Right lobe of liver (tissue), 6 donors: ENCODE results near the gene AHCYL2. TPM values are rescaled to one million over a fixed set of nuclear protein-coding genes. Genes with fewer than 3 reads are reported as not detected.

Experiments
- ATAC-seq, 4 donors: fragments of 200-7000 bp; cut with Tn5 transposase; one replicate each; pipeline ENCODE4 v1.9.1; 2020; ENCODE audit warnings: mild to moderate bottlenecking in 4 of 4, moderate library complexity in 4 of 4
- DNase-seq, 3 donors: peaks; one replicate each; pipeline ENCODE4 v3.0.0-alpha.2; 2020
- H3K27ac ChIP-seq, 3 donors: fragments of 200-600 bp; one replicate each; pipeline ENCODE4 v1.8.0; 2022
- H3K27me3 ChIP-seq, 2 donors: fragments of 200-600 bp; one replicate each; pipeline ENCODE4 v1.8.0; 2022
- H3K36me3 ChIP-seq, 4 donors: fragments of 200-600 bp; sonication (generic) in 1 of 4; one replicate each; pipeline versions ENCODE4 v1.5.1 to v1.8.0; 2017 to 2022; ENCODE audit warnings: control low read depth in 1 of 4
- H3K4me1 ChIP-seq, 4 donors: fragments of 200-600 bp; sonication (generic) in 1 of 4; one replicate each; pipeline versions ENCODE4 v1.5.1 to v1.8.0; 2017 to 2022; ENCODE audit warnings: control low read depth in 1 of 4
- H3K4me3 ChIP-seq, 3 donors: fragments of 200-600 bp; one replicate each; pipeline ENCODE4 v1.8.0; 2022
- H3K9me3 ChIP-seq, 4 donors: fragments of 200-600 bp; sonication (generic) in 1 of 4; one replicate each; pipeline versions ENCODE4 v1.5.1 to v1.8.0; 2017 to 2022; ENCODE audit warnings: control low read depth in 1 of 4
- POLR2A ChIP-seq: fragments of 450-650 bp; IDR thresholded peaks from one replicate; pipeline ENCODE4 v1.6.1; 2017; ENCODE audit warnings: antibody characterized with exemption, mild to moderate bottlenecking
- WGBS: methylation state at CpG from one replicate; pipeline ENCODE4 v1.1.6; 2018; ENCODE audit warnings: low coverage, low lambda C conversion rate; ENCODE audit not compliant: insufficient coverage; ENCODE audit errors: missing lambda C conversion rate; 5-methylcytosine and 5-hydroxymethylcytosine counted together
- intact Hi-C, 2 donors: fragments of 100-400 bp; cut with DNase I; formaldehyde crosslinking; loops; one replicate each; pipeline versions ENCODE4 v1.11.2 to v1.14.1; 2022
- total RNA-seq, 6 experiments: library from RNA; depleted of rRNA in 2 of 6; stranded (reverse); fragments of >200 nt in 2 of 6; fragmentation: NEBNext Ultra II Directional in 3 of 6; extraction: Animal tissue kit (Norgen Biotek cat#: 25700) in 3 of 6; gene quantifications; one replicate each; pipeline versions ENCODE4 v1.1.0 to v1.2.4, GENCODE V29; 2016 to 2023
- TF ChIP-seq, protein P1 (sequence below), 4 donors: fragments of 200-600 bp in 3 of 4; fragments of 450-650 bp in 1 of 4; IDR thresholded peaks; one replicate each; pipeline versions ENCODE4 v1.5.1 to v1.8.0; 2016 to 2022; ENCODE audit warnings: antibody characterized with exemption in 4 of 4, mild to moderate bottlenecking in 2 of 4
- donor health status: DM: no; HTN: yes; CAD: no.
- donor health status: DM: no; HTN: no; CAD: no.
- donor health status: DM: no; HTN: no; CAD: no.
- donor health status: DM: no; HTN: yes; CAD: no.
- donor health status: DM: no; HTN: yes; CAD: no.

AHCYL2 gene
- total RNA-seq, 6 experiments from 2014 or later = 6.1 to 9.3 (median 8.0) TPM

DNA sequence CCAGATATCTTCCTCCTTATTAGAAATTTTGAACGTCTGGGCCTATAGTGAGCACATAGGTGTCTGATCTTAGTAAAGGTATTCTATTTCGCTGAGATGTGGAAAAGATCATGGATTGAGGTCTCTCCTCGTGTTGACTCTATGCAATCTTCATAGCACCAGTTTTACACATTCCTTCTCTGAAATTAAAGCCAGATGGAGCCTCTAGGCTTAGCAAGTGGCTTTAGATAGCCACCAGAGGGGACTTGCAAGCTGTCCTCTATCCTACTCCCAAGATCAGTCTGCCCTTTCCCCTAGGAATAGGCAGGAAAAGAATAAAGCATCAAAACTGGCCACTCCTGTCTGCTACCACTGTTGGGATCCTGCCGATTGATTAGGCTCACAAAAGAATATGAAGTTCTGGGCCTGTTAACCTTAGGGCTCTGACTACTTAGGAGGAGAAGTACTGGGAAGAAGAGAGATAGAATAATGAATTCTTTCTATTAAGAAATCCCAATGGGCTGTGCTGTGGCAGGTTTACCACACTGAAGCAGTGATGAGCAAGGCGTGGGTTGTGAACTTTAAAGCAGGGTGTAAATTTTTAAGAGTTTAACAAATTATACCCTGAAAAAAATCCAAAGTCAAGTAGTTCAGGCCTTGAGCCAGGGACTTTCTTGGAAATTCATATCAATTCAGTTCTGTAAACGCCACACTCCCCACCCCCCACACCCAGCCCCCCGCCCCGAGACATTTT lies 207.2 kb downstream of the AHCYL2 start:
- 86% methylated on average over 8 of the region's 8 CpGs for WGBS
- no peak for DNase-seq
- intact Hi-C loops = no loop called here
- Histone ChIP-seq H3K4me1 (peaks cover 0 to 12% (median 0%) of the 10 kb centered on the region in 4 donors), H3K4me3 (no peak overlapping the region), H3K27me3 (no peaks in the 10 kb centered on the region), H3K27ac (no peak overlapping the region), H3K9me3 (no peaks in the 10 kb centered on the region), H3K36me3 (no peaks in the 10 kb centered on the region)
- TF ChIP-seq POLR2A = no peak
- TF ChIP-seq, protein P1, sequence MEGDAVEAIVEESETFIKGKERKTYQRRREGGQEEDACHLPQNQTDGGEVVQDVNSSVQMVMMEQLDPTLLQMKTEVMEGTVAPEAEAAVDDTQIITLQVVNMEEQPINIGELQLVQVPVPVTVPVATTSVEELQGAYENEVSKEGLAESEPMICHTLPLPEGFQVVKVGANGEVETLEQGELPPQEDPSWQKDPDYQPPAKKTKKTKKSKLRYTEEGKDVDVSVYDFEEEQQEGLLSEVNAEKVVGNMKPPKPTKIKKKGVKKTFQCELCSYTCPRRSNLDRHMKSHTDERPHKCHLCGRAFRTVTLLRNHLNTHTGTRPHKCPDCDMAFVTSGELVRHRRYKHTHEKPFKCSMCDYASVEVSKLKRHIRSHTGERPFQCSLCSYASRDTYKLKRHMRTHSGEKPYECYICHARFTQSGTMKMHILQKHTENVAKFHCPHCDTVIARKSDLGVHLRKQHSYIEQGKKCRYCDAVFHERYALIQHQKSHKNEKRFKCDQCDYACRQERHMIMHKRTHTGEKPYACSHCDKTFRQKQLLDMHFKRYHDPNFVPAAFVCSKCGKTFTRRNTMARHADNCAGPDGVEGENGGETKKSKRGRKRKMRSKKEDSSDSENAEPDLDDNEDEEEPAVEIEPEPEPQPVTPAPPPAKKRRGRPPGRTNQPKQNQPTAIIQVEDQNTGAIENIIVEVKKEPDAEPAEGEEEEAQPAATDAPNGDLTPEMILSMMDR (IDR thresholded peaks at IDR 0.05) = no peak
- ATAC-seq = no peak

DNA sequence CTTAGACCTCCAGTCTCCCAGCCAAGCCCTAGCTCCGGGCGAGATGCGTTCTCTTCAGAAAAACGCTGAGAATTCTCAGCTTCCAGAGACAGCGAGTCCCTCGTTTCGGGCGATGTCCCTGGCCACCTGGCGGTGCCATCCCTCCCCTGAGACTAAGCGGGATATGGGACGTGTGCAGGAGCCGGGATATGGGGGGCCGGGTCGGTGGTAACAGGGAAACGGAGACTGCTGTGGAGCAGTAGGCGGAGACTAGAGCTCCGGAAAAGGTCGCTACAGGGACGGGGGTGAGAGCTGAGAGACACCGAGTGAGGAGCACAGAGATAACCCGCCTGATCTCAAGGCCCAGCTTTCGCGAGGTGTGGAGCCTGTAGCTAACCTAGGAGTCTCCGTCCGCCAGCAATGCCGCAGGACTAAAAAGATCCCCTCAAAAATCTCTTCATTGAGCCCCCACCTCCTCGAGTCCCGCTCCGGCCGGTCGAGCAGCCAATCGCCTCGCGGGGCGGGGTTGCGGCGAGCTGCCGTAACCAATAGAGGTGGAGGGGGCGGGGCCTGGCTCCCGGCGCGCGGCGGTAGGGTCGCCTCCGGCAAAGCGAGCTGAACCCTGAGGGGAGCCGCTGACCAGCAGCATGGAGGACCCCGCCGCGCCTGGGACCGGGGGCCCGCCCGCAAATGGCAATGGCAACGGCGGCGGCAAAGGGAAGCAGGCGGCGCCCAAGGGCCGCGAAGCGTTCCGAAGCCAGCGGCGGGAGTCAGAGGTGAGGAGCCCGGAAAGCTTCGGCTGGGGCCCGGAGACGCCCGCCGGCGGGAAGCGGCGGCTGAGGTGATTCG lies 209.2 kb downstream of the AHCYL2 start, which contains the start of gene STRIP2:
Gene STRIP2, plus strand, starts transcription at position 586 of the 828 bp plus-strand sequence. Its CDS starts 41 bp downstream, at position 627.
- H3K9me3 ChIP-seq = no peaks in the 10 kb centered on the region
- no peaks in the 10 kb centered on the region for H3K36me3 ChIP-seq
- peak within 1 kb of the TSS; percentile 69 to 82 (median 76) for H3K4me3 ChIP-seq
- peaks cover 0 to 12% (median 0%) of the 10 kb centered on the region in 4 donors for H3K4me1 ChIP-seq
- DNase-seq = peak; percentile 93 to 96 (median 95)
- H3K27me3 ChIP-seq = no peaks in the 10 kb centered on the region
- intact Hi-C loops = no loop called here
- peak; percentile 24 for TF ChIP-seq POLR2A
- TF ChIP-seq, protein P1 (IDR thresholded peaks at IDR 0.05) = no peak
- H3K27ac ChIP-seq = no peak within 1 kb of the TSS
- ATAC-seq = peak; percentile 98 to 99 (median 99)
- 1% methylated on average over 20 of the region's 75 CpGs for WGBS

DNA sequence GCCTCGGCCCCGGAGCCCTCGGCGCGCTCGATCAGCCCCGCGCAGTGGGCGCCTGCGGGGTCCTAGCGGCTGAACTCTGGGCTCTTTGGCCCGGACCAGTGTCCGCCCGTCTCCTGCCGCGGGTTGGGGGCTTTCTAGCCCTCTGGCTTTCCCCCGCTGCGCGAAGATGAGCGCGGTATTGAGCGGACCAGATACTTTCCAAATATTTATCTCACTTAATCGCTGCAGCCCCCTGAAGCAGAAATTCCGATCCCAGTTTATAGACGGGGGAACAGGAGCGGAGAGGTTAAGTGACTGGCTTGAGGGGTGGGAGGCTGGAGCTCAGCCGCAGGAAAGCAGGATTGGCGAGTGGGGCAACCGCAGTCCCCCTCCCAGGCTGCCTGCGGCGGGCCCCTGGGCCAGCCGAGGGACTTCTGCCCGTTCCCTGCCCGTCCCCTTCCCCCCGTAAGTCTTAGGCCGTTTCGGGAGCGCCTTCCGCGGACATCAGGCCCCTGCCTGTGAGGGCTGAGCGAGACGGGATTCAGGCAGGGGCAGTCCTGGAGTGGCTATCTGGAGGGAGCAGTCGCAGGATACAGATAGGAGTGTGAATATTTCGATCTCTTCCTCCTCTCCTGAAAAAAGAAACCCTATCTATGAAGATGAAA lies 210.0 kb downstream of the AHCYL2 start:
- H3K9me3 ChIP-seq = no peaks in the 10 kb centered on the region
- H3K27me3 ChIP-seq = no peaks in the 10 kb centered on the region
- intact Hi-C loops = no loop called here
- ATAC-seq (peak in 3 of 4 donors; percentile 4 to 7 (median 6)), DNase-seq (peak in 2 of 3 donors; percentile 21 to 60)
- 6% methylated on average over 16 of the region's 44 CpGs for WGBS
- H3K4me3 ChIP-seq = peak overlapping the region; percentile 69 to 82 (median 76)
- H3K36me3 ChIP-seq = no peaks in the 10 kb centered on the region
- H3K27ac ChIP-seq = no peak overlapping the region
- TF ChIP-seq, protein P1 (IDR thresholded peaks at IDR 0.05) = no peak
- TF ChIP-seq POLR2A = no peak
- H3K4me1 ChIP-seq = peaks cover 0 to 12% (median 0%) of the 10 kb centered on the region in 4 donors

DNA sequence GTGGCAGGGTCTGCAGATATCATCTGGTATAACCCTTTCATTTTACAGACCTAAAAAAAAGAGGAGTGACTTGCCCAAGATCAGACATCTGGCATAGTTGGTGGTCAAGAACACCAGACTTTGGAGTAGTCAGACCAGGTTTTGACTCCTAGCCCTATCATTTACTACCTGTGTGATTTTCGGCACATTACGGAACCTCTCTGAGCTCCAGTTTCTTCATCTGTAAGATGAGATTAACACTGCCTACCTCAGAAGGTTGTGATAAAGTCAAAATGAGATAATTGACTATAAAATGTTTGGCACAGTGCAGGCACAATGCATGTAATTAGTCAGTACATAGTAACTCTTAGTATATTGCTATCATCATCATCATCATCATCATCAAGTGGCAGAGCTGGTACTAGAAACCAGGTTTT lies 210.6 kb downstream of the AHCYL2 start:
- Histone ChIP-seq H3K9me3 (no peaks in the 10 kb centered on the region), H3K27me3 (no peaks in the 10 kb centered on the region), H3K4me1 (peaks cover 0 to 12% (median 0%) of the 10 kb centered on the region in 4 donors), H3K36me3 (no peaks in the 10 kb centered on the region), H3K4me3 (no peak overlapping the region), H3K27ac (no peak overlapping the region)
- no peak for TF ChIP-seq POLR2A
- TF ChIP-seq, protein P1 (IDR thresholded peaks at IDR 0.05) = no peak
- intact Hi-C loops = no loop called here
- DNase-seq = no peak
- ATAC-seq = no peak
- 94% methylated on average over 2 of the region's 2 CpGs for WGBS
